T-helper 1 cell treated with Interleukin-12 subunit alpha and Interleukin-12 subunit beta and Interleukin-4 antibody, amounts not matched to agents 30 μg/mL and 1 μg/mL, for 36 hours (primary cell): Measurements from ENCODE around the gene POLR2I.
"Not testable (repeated sequence)": the region's sequence is repeated elsewhere in the genome, so short reads cannot be mapped to it uniquely, and the experiment has no call there.

Experiments
- H3K27ac Mint-ChIP-seq: one replicate; pipeline ENCODE4 v1.8.0; 2021; ENCODE audit warnings: mild to moderate bottlenecking, mixed read lengths
- H3K27me3 Mint-ChIP-seq: one replicate; pipeline ENCODE4 v1.8.0; 2021; ENCODE audit warnings: low read depth, mixed read lengths
- H3K36me3 Mint-ChIP-seq: one replicate; pipeline ENCODE4 v1.8.0; 2021; ENCODE audit warnings: low read depth, mixed read lengths
- H3K4me1 Mint-ChIP-seq: one replicate; pipeline ENCODE4 v1.8.0; 2021; ENCODE audit warnings: low read depth, mixed read lengths
- H3K4me3 Mint-ChIP-seq: one replicate; pipeline ENCODE4 v1.8.0; 2021; ENCODE audit warnings: mild to moderate bottlenecking, moderate library complexity, mixed read lengths
- H3K9me3 Mint-ChIP-seq: one replicate; pipeline ENCODE4 v1.8.0; 2021; ENCODE audit warnings: mixed read lengths

Gene POLR2I

GRCh38 chr19:36140304-36141038 is 25.8 kb upstream of the POLR2I start:
- Mint-ChIP-seq H3K4me3 (peak overlapping the region; percentile 96), H3K9me3 (no peaks in the 10 kb centered on the region), H3K36me3 (peaks cover 20% of the 10 kb centered on the region), H3K4me1 (peaks cover 19% of the 10 kb centered on the region), H3K27ac (peak overlapping the region; percentile 98), H3K27me3 (no peaks in the 10 kb centered on the region)

GRCh38 chr19:36139473-36140303 is 25.0 kb upstream of the POLR2I start, which contains the start of gene CAPNS1:
CAPNS1 (plus strand) TSS chr19:36140066; CDS start chr19:36141012, 946 bp downstream.
- Mint-ChIP-seq H3K4me3 (peak within 1 kb of the TSS; percentile 96), H3K9me3 (no peaks in the 10 kb centered on the region), H3K36me3 (peaks cover 19% of the 10 kb centered on the region), H3K27ac (peak within 1 kb of the TSS; percentile 98), H3K4me1 (peaks cover 19% of the 10 kb centered on the region), H3K27me3 (no peaks in the 10 kb centered on the region)

GRCh38 chr19:36139120-36139472 is 24.4 kb upstream of the POLR2I start:
- Mint-ChIP-seq H3K27ac (peak overlapping the region; percentile 98), H3K27me3 (no peaks in the 10 kb centered on the region), H3K4me1 (peaks cover 19% of the 10 kb centered on the region), H3K36me3 (peaks cover 19% of the 10 kb centered on the region), H3K9me3 (no peaks in the 10 kb centered on the region), H3K4me3 (peak overlapping the region; percentile 96)

GRCh38 chr19:36136964-36137686 is 22.4 kb upstream of the POLR2I start:
- Mint-ChIP-seq H3K27me3 (no peaks in the 10 kb centered on the region), H3K27ac (peak overlapping the region; percentile 63), H3K36me3 (peaks cover 10% of the 10 kb centered on the region), H3K4me3 (no peak overlapping the region), H3K9me3 (no peaks in the 10 kb centered on the region), H3K4me1 (peaks cover 27% of the 10 kb centered on the region)

GRCh38 chr19:36134867-36135266 is 20.2 kb upstream of the POLR2I start:
- H3K4me3 Mint-ChIP-seq, H3K27ac Mint-ChIP-seq, H3K36me3 Mint-ChIP-seq, H3K9me3 Mint-ChIP-seq, H3K27me3 Mint-ChIP-seq: not testable (repeated sequence)
- peaks cover 23% of the 10 kb centered on the region for H3K4me1 Mint-ChIP-seq

- H3K27me3 Mint-ChIP-seq, H3K9me3 Mint-ChIP-seq, H3K27ac Mint-ChIP-seq, H3K4me3 Mint-ChIP-seq, H3K36me3 Mint-ChIP-seq: not testable (repeated sequence)
- peaks cover 25% of the 10 kb centered on the region for H3K4me1 Mint-ChIP-seq
Observed at GRCh38 chr19:36131221-36131620, 16.5 kb upstream of the POLR2I start.

- Mint-ChIP-seq H3K27ac (peak overlapping the region; percentile 95), H3K4me3 (peak overlapping the region; percentile 89), H3K27me3 (no peaks in the 10 kb centered on the region), H3K4me1 (peaks cover 23% of the 10 kb centered on the region), H3K36me3 (peaks cover 15% of the 10 kb centered on the region), H3K9me3 (no peaks in the 10 kb centered on the region)
Observed at GRCh38 chr19:36128392-36128736, 13.7 kb upstream of the POLR2I start.

- no peaks in the 10 kb centered on the region for H3K27me3 Mint-ChIP-seq
Observed at GRCh38 chr19:36125557-36125956, 10.9 kb upstream of the POLR2I start.

GRCh38 chr19:36121486-36122124 is 6.9 kb upstream of the POLR2I start:
- no peak overlapping the region for H3K4me3 Mint-ChIP-seq
- peaks cover 8% of the 10 kb centered on the region for H3K4me1 Mint-ChIP-seq
- no peaks in the 10 kb centered on the region for H3K9me3 Mint-ChIP-seq
- no peaks in the 10 kb centered on the region for H3K27me3 Mint-ChIP-seq
- H3K27ac Mint-ChIP-seq, result no peak overlapping the region
- peaks cover 31% of the 10 kb centered on the region for H3K36me3 Mint-ChIP-seq

More at GRCh38 chr19:36125557-36125956, 10.9 kb upstream of the POLR2I start:
- peaks cover 10% of the 10 kb centered on the region for H3K4me1 Mint-ChIP-seq
- peak overlapping the region; percentile 52 for H3K27ac Mint-ChIP-seq
- H3K4me3 Mint-ChIP-seq, result no peak overlapping the region
- H3K9me3 Mint-ChIP-seq, result no peaks in the 10 kb centered on the region
- H3K36me3 Mint-ChIP-seq, result peaks cover 18% of the 10 kb centered on the region

GRCh38 chr19:36120984-36121358 is 6.3 kb upstream of the POLR2I start:
- no peaks in the 10 kb centered on the region for H3K9me3 Mint-ChIP-seq
- H3K27ac Mint-ChIP-seq, result no peak overlapping the region
- no peak overlapping the region for H3K4me3 Mint-ChIP-seq
- peaks cover 13% of the 10 kb centered on the region for H3K4me1 Mint-ChIP-seq
- H3K27me3 Mint-ChIP-seq, result no peaks in the 10 kb centered on the region
- H3K36me3 Mint-ChIP-seq, result peaks cover 34% of the 10 kb centered on the region

- H3K27ac Mint-ChIP-seq, result peak overlapping the region; percentile 31
- H3K27me3 Mint-ChIP-seq, result no peaks in the 10 kb centered on the region
- H3K4me3 Mint-ChIP-seq, result no peak overlapping the region
- peaks cover 28% of the 10 kb centered on the region for H3K36me3 Mint-ChIP-seq
- peaks cover 13% of the 10 kb centered on the region for H3K4me1 Mint-ChIP-seq
- no peaks in the 10 kb centered on the region for H3K9me3 Mint-ChIP-seq
Observed at GRCh38 chr19:36120092-36120983, 5.7 kb upstream of the POLR2I start.

GRCh38 chr19:36116344-36116637 is 1.6 kb upstream of the POLR2I start:
- Mint-ChIP-seq H3K27me3 (peaks cover 5% of the 10 kb centered on the region), H3K4me1 (peaks cover 32% of the 10 kb centered on the region), H3K9me3 (no peaks in the 10 kb centered on the region), H3K36me3 (peaks cover 32% of the 10 kb centered on the region), H3K27ac (peak overlapping the region; percentile 99), H3K4me3 (peak overlapping the region; percentile 99)

GRCh38 chr19:36115453-36116343 is 1.0 kb upstream of the POLR2I start, which contains the start of gene TBCB:
TBCB (plus strand) TSS chr19:36115468; CDS start chr19:36115561, 93 bp downstream.
- Mint-ChIP-seq H3K4me3 (peak within 1 kb of the TSS; percentile 99), H3K9me3 (no peaks in the 10 kb centered on the region), H3K36me3 (peaks cover 32% of the 10 kb centered on the region), H3K4me1 (peaks cover 32% of the 10 kb centered on the region), H3K27ac (peak within 1 kb of the TSS; percentile 99), H3K27me3 (peaks cover 5% of the 10 kb centered on the region)
